ENCODE measurements around the gene BDP1.
"Not testable (repeated sequence)": the region's sequence is repeated elsewhere in the genome, so short reads cannot be mapped to it uniquely, and the experiment has no call there.

DNA sequence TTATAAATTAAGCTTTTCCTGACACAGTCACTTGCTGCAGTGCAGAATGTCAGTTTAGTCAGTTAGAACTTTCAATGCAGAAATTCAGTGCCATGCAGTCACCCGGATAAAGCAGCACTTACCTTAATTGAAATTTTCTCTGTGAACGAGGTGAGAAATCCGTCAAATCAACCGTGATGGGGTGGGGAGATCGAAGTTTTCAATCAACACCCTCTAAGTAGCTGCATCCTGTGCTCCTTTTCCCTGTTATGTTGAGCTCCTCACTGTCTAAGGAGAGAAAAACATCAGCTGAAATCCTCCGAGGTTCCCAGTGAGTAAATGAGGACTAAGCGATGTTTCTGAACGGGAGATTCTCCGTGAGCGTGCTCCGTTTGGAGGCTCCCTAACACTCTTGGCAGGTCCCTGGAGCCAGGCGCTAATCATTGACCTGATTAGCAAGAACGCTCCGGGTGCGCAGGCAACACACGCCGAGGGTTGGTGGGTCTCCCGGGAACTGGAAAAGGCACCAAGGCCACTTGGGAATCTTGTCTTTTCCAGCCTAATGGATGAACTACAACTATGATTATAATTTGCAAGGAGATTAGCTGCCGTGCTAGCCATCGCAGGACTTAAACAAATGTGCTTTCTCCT is 9.8 kb upstream of the BDP1 start:
- TF ChIP-seq, protein P1, sequence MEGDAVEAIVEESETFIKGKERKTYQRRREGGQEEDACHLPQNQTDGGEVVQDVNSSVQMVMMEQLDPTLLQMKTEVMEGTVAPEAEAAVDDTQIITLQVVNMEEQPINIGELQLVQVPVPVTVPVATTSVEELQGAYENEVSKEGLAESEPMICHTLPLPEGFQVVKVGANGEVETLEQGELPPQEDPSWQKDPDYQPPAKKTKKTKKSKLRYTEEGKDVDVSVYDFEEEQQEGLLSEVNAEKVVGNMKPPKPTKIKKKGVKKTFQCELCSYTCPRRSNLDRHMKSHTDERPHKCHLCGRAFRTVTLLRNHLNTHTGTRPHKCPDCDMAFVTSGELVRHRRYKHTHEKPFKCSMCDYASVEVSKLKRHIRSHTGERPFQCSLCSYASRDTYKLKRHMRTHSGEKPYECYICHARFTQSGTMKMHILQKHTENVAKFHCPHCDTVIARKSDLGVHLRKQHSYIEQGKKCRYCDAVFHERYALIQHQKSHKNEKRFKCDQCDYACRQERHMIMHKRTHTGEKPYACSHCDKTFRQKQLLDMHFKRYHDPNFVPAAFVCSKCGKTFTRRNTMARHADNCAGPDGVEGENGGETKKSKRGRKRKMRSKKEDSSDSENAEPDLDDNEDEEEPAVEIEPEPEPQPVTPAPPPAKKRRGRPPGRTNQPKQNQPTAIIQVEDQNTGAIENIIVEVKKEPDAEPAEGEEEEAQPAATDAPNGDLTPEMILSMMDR (conservative IDR thresholded peaks at IDR 0.05; ENCODE audit: low read depth, low read length), result not testable (repeated sequence)
- TF ChIP-seq EZH2 (IDR thresholded peaks at IDR 0.05; ENCODE audit: low read length, unreplicated experiment); EZH2phosphoT487 (IDR thresholded peaks at IDR 0.05; ENCODE audit: borderline replicate concordance, low read length): not testable (repeated sequence)
